Stimulated activated CD4-positive, alpha-beta T cell treated with anti-CD3 and anti-CD28 coated beads, Interleukin-4, amount 100 ng/mL, for 24 hours (primary cell): ENCODE results near the gene P4HB.

Source experiments
- DNase-seq: peaks from one replicate; pipeline ENCODE4 v3.0.0-alpha.2; 2020

The P4HB gene

GRCh38 chr17:81895400-81895799, 35.1 kb upstream of the P4HB start:
- DNase-seq = no peak

GRCh38 chr17:81891303-81891552, 30.9 kb upstream of the P4HB start:
- no peak for DNase-seq

GRCh38 chr17:81890447-81891302, 30.3 kb upstream of the P4HB start:
- DNase-seq = no peak

GRCh38 chr17:81889602-81890001, 29.3 kb upstream of the P4HB start:
- DNase-seq = no peak

- no peak for DNase-seq
These were observed 28.8 kb upstream of the P4HB start for GRCh38 chr17:81888988-81889595.

GRCh38 chr17:81888105-81888987, 28.0 kb upstream of the P4HB start:
- no peak for DNase-seq

GRCh38 chr17:81885869-81886548, 25.7 kb upstream of the P4HB start:
- no peak for DNase-seq

- no peak for DNase-seq
These were observed 25.1 kb upstream of the P4HB start for GRCh38 chr17:81885454-81885853.

GRCh38 chr17:81884968-81885367, 24.6 kb upstream of the P4HB start:
- no peak for DNase-seq

GRCh38 chr17:81884520-81884919, 24.2 kb upstream of the P4HB start:
- no peak for DNase-seq

- DNase-seq = no peak
These were observed 18.8 kb upstream of the P4HB start for GRCh38 chr17:81879121-81879520.

GRCh38 chr17:81878294-81878693, 18.0 kb upstream of the P4HB start:
- no peak for DNase-seq

- no peak for DNase-seq
These were observed 17.2 kb upstream of the P4HB start for GRCh38 chr17:81877569-81877968.

GRCh38 chr17:81871387-81872230, 11.3 kb upstream of the P4HB start:
- DNase-seq = peak; percentile 96

- no peak for DNase-seq
These were observed 10.6 kb upstream of the P4HB start, which contains the start of gene ARHGDIA for GRCh38 chr17:81870981-81871386. ARHGDIA (minus strand) TSS chr17:81871337; CDS start chr17:81869930, 1,407 bp downstream.

- DNase-seq = peak; percentile 46
These were observed 10.0 kb upstream of the P4HB start for GRCh38 chr17:81870131-81870980.

- peak; percentile 46 for DNase-seq
These were observed 9.1 kb upstream of the P4HB start for GRCh38 chr17:81869221-81870130.

GRCh38 chr17:81868674-81869220, 8.4 kb upstream of the P4HB start:
- no peak for DNase-seq

- no peak for DNase-seq
These were observed 7.8 kb upstream of the P4HB start for GRCh38 chr17:81867991-81868673.
